ENCODE measurements around the gene NLRC5. TPM values are rescaled to one million over a fixed set of nuclear protein-coding genes. Genes with fewer than 3 reads are reported as not detected.

The NLRC5 gene
- total RNA-seq, 2 donors from 2014 or later: 8.3 to 23.4 TPM

DNA sequence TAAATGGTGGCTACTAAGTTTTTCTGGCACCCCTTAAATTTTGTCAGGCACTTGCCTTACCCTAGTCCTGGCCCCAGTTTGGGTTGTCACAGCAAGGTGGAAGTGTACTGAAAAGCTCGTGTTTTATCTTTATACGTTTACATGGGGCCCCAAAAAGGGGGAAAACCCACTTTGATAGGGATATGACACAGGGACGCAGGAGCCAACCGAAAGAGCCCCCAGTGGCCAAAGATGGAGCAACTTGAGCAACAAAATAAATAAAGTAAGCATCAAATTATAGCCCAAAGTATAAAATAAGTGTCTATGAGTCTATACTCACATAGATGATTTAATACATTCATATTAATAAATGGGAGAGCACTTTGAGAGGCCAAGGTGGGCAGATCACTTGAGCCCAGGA, 32.6 kb upstream of the NLRC5 start:
- DNase-seq (no peak), ATAC-seq (no peak)
- Histone ChIP-seq H3K9me3 (no peaks in the 10 kb centered on the region), H3K27me3 (no peaks in the 10 kb centered on the region), H3K4me1 (no peaks in the 10 kb centered on the region), H3K36me3 (replicated peaks in 1 of 2; ENCODE audit: insufficient read depth in 1 of 2, low read depth in 2 of 2) (no peaks in the 10 kb centered on the region), H3K4me3 (no peak overlapping the region), H3K27ac (no peak overlapping the region)
- TF ChIP-seq POLR2A (IDR thresholded peaks at IDR 0.05): no peak
- TF ChIP-seq, protein P1, sequence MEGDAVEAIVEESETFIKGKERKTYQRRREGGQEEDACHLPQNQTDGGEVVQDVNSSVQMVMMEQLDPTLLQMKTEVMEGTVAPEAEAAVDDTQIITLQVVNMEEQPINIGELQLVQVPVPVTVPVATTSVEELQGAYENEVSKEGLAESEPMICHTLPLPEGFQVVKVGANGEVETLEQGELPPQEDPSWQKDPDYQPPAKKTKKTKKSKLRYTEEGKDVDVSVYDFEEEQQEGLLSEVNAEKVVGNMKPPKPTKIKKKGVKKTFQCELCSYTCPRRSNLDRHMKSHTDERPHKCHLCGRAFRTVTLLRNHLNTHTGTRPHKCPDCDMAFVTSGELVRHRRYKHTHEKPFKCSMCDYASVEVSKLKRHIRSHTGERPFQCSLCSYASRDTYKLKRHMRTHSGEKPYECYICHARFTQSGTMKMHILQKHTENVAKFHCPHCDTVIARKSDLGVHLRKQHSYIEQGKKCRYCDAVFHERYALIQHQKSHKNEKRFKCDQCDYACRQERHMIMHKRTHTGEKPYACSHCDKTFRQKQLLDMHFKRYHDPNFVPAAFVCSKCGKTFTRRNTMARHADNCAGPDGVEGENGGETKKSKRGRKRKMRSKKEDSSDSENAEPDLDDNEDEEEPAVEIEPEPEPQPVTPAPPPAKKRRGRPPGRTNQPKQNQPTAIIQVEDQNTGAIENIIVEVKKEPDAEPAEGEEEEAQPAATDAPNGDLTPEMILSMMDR (IDR thresholded peaks at IDR 0.05): no peak
- 50 to 76% methylated on average over 4 of the region's 4 CpGs for WGBS, 2 donors
- intact Hi-C loops (cut with DNase I): no loop called here

DNA sequence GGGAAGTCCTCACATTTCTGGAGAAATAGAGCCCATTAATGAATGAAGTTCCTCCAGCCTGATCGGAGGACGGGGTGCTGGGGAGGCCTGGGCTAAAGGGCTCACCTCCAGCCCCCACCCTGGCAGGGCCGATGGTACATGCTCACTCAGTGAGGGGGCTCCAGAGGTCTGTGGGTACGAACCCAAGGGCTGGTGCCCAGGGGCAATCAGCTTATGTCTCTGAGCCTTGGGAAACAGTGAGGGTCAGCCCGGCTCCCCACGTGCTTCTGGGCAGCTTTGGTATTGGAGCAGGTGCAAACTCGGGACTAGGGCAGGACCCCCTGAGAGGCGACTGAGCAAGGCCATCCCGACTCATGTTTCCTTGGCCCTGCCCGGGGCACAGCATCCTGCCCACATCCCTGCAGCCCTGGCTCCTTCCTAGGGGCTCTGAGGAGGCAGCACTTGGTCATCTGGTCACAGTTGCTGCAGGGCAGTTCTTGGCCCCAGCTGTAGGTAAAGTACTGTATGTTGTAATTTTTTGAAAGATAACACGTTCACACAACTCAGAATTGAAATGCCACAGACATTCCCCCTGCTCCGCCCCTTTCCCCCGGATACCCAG, 28.6 kb upstream of the NLRC5 start:
- no peaks in the 10 kb centered on the region for H3K27me3 ChIP-seq
- H3K36me3 ChIP-seq (replicated peaks in 1 of 2; ENCODE audit: insufficient read depth in 1 of 2, low read depth in 2 of 2): no peaks in the 10 kb centered on the region
- DNase-seq: no peak
- H3K4me3 ChIP-seq: no peak overlapping the region
- H3K9me3 ChIP-seq: no peaks in the 10 kb centered on the region
- ATAC-seq: no peak
- no peak for TF ChIP-seq POLR2A (IDR thresholded peaks at IDR 0.05)
- TF ChIP-seq, protein P1 (IDR thresholded peaks at IDR 0.05): no peak
- intact Hi-C loops (cut with DNase I): loop anchor here (5.0 kb wide), 1 partner anchor 93 kb away; the partner anchor contains the start of gene SLC12A3
- H3K4me1 ChIP-seq: peaks cover 8% of the 10 kb centered on the region
- H3K27ac ChIP-seq: no peak overlapping the region
- WGBS, 2 donors: 75 to 77% methylated on average over 6 to 13 of the region's 13 CpGs

DNA sequence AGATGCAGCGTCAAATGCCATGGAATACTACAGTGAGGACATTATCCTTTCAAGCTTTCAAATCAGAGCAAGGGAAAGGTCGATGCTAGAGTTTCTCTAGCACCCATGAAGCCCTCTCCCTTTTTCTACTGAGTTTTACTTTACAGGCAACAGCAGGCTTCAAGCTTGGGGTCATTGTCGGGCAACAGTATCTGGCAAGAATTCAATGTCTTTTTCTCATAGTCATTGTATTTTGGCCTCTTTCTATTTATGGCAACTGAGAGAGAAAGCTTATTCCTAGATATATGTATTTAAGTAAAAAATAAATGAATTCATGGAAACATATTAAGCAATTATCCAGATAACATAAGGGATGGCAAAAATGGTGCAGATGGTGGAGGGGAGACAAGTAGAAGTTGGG, 28.0 kb upstream of the NLRC5 start:
- Histone ChIP-seq H3K9me3 (no peaks in the 10 kb centered on the region), H3K4me3 (no peak overlapping the region), H3K4me1 (peaks cover 8% of the 10 kb centered on the region), H3K27ac (no peak overlapping the region), H3K36me3 (replicated peaks in 1 of 2; ENCODE audit: insufficient read depth in 1 of 2, low read depth in 2 of 2) (no peaks in the 10 kb centered on the region), H3K27me3 (no peaks in the 10 kb centered on the region)
- ATAC-seq (no peak), DNase-seq (no peak)
- no peak for TF ChIP-seq POLR2A (IDR thresholded peaks at IDR 0.05)
- TF ChIP-seq, protein P1 (IDR thresholded peaks at IDR 0.05): no peak
- 61 to 76% methylated on average over 3 of the region's 3 CpGs for WGBS, 2 donors
- intact Hi-C loops (cut with DNase I): loop anchor here (5.0 kb wide), 1 partner anchor 94 kb away; the partner anchor contains the start of gene SLC12A3

DNA sequence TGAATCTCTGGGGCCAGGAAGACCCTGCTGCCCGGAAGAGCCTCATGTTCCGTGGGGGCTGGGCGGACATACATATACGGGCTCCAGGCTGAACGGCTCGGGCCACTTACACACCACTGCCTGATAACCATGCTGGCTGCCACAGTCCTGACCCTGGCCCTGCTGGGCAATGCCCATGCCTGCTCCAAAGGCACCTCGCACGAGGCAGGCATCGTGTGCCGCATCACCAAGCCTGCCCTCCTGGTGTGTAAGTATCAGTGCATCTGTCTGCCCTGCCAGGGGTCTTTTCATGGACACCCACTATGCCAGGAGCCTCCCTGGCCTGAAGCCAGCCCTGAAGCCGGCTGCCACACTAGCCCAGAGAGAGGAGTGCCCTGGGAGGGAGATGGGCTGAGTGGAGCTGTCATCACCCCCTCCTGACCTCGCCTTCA, 27.5 kb upstream of the NLRC5 start, which contains the start of gene CETP:
Gene CETP (plus strand): TSS at position 100 of the 431 bp plus-strand sequence. CDS start 30 bp downstream, at position 130.
- no peaks in the 10 kb centered on the region for H3K9me3 ChIP-seq
- H3K4me1 ChIP-seq: peaks cover 8% of the 10 kb centered on the region
- no peak for TF ChIP-seq POLR2A (IDR thresholded peaks at IDR 0.05)
- TF ChIP-seq, protein P1 (IDR thresholded peaks at IDR 0.05): no peak
- no peak within 1 kb of the TSS for H3K4me3 ChIP-seq
- ATAC-seq (no peak), DNase-seq (no peak)
- no peak within 1 kb of the TSS for H3K27ac ChIP-seq
- 77 to 84% methylated on average over 9 to 12 of the region's 12 CpGs for WGBS, 2 donors
- no peaks in the 10 kb centered on the region for H3K36me3 ChIP-seq (replicated peaks in 1 of 2; ENCODE audit: insufficient read depth in 1 of 2, low read depth in 2 of 2)
- no peaks in the 10 kb centered on the region for H3K27me3 ChIP-seq
- intact Hi-C loops (cut with DNase I): loop anchor here (5.0 kb wide), 1 partner anchor 95 kb away; the partner anchor contains the start of gene SLC12A3

Measured in body of pancreas (tissue), 4 donors.